Activated CD4-positive, alpha-beta T cell treated with anti-CD3 and anti-CD28 coated beads, Interleukin-2, amount 50 U/mL, for 1 hour (primary cell): ENCODE measurements around the gene TRIM24.
"Not testable (repeated sequence)": the region's sequence is repeated elsewhere in the genome, so short reads cannot be mapped to it uniquely, and the experiment has no call there.

Source experiments
- DNase-seq: peaks from one replicate; pipeline ENCODE4 v3.0.0-alpha.2; 2020

The TRIM24 gene

DNA sequence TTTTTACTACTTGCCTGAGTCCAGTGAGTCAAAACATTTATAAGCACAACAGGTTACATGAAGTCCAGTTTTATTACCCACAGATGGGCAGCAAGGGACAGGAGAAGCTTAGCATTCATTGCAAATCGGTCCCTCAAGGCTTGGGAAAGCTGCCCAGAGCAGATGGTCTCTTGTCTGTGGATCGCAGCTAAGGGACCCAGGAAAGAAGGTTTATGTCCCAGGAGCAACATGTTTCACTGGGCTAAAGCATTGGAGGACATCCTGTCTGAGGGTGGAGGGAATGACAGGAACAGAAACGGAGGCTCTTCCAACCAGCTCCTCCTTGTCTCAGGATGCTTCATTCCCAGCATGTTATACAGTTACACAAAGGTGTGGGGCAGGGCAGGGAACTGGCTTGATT is 39.3 kb downstream of the TRIM24 start:
- no peak for DNase-seq

DNA sequence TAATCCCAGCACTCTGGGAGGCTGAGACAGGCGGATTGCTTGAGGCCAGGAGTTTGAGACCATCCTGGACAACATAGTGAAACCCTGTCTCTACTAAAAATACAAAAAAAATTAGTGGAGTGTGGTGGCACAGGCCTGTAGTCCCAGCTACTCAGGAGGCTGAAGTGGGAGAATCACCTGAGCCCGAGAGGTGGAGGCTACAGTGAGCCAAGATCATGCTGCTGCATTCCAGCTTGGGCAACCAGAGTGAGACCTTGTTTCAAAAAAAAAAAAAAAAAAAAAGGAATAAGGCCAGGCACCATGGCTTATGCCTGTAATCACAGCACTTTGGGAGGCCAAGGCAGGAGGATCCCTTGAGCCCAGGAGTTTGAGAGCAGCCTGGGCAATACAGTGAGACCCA is 40.2 kb downstream of the TRIM24 start:
- not testable (repeated sequence) for DNase-seq

DNA sequence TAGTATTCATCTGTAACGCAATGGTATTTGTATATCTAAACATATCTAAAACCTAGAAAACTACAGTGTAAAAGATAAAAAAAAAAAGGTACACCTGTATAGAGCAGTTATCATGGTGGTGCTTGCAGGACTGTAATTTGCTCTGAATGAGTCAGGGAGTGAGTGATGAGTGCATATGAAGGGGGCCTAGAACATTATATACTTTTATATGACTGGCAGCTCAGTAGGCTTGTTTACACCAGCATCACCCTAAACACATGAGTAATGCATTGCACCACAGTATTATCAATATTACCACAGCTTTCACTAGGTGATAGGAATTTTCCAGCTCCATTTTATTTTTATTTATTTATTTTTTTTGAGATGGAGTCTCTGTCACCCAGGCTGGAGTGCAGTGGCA is 40.8 kb downstream of the TRIM24 start:
- no peak for DNase-seq

DNA sequence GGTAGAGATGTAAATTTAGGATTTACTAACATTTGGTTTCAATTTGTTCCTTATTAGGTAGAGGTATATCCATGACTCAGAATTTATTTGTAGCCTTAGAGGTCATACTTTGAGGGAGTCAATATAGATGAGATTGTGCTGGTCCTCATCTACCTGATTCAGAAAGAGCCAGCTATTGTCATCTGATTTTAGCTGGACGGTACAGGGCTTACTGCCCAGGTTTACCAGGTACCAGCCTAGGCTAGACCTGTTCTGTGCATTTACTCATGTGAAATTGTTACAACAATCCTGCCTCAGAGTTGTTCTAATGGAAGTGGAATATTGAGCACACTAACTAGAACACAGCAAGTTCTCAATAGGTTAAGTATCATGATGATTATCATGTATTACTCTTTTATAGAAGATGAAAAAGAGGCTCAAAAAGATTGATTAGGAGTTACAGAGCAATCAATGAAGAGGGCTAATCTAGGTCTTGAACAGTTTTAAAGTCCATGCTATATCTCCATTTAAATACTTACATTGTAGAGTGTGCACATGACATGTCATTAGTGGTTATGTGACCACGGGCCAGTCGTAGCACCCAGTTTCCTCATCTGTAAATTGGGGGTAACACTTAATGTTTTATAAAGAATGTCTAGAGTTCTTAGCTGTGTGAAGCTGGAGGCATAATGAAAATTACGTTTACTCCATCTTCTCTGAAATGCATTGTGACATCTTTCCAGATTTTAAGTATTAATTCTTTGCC is 42.1 kb downstream of the TRIM24 start:
- no peak for DNase-seq

DNA sequence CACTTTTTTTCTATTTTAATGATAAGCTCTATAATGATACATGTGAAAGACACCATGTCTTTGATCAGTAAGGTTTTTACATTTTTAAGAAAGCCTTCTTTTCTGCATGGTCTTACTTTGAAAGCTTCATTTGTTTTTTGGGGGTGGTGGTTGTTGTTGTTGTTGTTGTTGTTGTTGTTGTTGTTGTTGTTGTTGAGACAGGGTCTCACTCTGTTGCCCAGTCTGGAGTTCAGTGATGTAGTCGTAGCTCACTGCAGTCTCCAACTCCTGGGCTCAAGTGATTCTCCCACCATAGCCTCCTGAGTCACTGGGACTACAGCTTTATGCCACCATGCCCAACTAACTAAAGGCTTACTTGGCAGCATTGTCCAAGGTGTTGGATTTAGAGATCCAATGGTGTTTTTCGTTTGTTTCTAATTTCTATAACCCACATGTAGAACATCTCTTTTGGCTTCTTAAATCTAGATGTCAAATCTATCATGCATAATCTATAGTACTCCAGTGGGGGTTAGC is 45.4 kb downstream of the TRIM24 start:
- no peak for DNase-seq

DNA sequence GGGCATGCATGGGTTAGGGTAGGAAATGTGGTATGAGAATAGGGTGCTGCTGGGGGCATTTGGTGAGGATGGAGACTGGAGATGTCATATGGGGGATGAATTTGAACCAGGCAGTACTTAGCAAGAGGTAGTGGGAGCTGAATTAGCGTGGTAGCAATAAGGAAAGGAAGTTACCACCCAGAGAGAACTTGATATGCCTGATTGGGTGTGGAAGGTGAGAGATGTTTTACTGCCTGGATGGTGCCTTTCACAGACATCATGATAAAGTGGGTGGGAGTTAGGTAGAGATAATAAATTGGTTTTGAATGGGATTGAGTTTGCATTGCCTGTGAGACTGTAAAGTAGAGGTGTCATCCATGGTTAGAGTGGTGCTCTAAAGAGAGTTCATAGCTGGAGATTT is 46.7 kb downstream of the TRIM24 start:
- no peak for DNase-seq

DNA sequence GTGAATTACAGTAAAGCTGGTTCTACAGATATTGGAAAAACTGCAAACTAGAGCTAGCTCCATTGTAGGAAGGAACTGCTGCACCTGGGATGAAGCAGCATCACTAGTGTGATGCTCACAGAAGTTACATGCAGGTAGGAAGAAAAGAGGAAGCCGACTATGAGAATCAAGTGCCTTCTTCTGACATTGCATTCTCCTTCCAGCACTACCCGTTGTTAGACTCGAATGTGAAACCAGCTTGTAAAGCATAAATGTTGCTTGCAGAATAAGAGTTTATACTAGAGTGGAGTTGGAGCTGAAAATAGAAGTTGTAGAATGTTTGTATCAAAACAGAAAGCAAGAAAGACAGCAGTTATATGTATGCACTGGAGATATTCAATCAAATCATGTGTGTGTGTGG is 49.9 kb downstream of the TRIM24 start:
- no peak for DNase-seq

DNA sequence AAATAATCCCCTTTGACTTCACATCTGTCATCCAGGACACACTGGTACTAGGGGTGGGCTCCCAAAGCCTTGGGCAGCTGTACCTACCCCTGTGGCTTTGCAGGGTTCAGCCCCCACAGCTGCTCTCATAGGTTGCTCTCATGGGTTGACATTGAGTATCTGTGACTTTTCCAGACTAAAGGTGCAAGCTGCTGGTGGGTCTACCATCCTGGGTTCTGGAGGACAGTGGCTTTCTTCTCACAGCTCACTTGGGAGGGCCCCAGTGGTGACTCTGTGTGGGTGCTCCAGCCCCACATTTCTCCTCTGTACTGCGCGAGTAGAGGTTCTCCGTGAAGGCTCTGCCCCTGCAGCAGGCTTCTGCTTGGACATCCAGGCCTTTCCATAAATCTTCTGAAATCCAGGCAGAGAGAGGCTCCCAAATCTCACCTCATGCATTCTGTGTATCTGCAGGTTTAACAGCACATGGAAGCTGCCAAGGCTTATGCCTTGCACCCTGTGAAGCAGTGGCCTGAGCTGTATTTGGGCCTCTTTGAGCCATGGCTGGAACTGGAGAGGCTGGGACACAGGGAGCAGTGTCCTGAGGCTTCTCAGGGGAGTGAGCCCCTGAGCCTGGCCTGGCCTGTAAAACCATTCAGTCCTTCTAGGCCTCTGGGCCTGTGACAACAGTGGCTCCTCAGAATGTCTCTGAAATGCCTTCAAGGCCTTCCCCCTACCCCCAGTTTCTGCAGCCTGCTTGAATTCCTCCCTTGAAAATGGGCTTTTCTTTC is 52.2 kb downstream of the TRIM24 start:
- DNase-seq = no peak

DNA sequence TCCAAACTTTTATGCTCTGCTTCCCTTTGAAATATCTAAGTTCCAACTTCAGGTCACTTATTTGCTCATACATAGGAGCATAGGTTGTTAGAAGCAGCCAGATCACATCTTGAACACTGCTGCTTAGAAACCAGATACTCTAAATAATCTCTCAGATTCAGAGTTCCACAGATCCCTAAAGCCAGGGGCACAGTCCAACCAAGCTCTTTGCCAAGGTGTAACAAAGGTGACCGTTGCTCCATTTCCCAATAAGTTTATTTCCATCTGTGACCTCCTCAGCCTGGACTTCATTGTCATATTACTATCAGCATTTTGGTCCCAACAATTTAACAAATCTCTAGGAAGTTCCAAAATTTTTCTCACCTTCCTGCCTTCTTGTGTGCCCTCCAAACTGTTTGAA is 52.8 kb downstream of the TRIM24 start:
- no peak for DNase-seq

DNA sequence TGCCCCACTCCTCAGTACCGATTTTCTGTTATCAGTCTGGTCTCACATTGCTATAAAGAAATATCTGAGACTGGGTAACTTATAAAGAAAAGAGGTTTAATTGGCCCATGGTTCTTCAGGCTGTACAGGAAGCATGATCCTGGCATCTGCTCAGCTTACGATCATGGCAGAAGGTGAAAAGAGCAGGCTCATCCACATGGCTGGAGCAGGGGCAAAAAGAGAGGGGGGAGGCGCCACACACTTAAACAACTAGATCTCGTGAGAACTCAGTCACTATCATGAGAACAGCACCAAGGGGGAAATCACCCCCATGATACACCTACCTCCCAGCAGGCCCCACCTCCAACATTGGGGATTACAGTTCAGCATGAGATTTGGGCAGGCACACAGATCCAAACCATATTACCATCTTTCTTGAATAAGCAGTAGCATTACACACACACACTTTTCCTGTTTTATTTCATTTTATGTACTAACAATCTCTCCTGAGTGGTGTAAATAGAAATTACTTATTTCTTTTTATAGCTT is 53.3 kb downstream of the TRIM24 start:
- no peak for DNase-seq

DNA sequence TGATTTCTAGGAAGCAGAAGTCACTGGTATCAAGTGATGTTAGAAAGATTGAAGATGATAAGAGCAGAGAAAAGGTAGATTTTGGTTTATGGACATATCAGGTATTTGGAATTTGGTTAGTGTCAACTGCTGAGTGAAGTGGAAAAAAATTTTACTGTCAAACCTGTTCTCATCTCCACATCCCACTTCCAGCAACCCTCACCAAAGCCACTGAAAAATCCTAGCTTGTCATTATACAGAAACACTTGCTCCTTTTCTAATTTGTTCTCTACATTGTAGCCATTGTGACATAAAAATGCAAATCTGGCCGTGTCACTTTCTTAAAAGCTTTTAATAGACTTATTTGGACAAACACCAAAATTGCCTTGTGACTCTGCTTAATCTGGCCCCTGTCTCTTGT is 54.0 kb downstream of the TRIM24 start:
- no peak for DNase-seq

DNA sequence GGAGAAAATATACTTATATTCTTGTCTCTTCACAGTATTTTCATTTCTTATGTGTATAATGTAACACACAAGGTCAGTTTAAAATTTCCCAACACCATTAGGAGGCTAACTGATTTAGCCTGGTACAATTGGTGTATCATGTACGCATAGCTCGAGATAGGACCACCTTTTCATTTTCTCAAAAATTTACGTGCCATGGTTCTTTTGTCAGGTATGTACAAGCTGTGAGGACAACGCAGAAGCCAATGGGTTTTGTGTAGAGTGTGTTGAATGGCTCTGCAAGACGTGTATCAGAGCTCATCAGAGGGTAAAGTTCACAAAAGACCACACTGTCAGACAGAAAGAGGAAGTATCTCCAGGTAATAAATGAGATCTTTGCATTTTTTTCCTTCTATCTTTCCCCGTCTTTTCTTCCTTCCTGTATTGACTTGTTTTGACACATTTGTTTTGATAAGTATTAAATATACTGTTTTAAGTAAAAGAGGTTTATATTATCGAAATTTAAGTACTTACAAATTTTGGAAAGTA is 55.0 kb downstream of the TRIM24 start:
- no peak for DNase-seq

DNA sequence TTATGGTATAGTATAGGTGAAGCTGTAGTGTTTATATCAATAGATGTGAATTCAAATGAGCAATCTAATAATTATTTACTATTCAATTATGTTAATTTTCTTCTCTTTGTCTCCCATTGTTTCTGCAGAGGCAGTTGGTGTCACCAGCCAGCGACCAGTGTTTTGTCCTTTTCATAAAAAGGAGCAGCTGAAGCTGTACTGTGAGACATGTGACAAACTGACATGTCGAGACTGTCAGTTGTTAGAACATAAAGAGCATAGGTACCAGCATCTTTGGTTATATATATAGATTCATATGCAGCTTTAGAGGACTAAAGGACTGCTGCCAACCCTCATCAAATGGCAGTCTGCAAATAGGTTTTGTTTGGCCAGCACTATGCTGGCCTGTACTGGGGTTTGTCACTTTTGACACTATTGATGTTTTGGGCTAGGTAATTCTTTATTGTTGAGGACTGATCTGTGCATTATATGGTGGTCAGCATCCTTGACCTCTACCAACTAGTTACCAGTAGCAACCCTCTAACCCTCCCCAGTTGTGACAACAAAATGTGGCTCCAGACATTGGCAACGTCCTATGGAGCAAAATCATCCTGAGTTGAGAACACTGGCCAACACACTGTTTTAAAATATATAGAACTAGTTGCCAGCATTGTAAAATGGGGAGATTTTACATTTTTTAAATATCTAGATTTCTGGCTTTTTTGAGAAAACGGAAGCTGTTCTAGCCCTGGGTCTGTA is 59.2 kb downstream of the TRIM24 start:
- DNase-seq = no peak

DNA sequence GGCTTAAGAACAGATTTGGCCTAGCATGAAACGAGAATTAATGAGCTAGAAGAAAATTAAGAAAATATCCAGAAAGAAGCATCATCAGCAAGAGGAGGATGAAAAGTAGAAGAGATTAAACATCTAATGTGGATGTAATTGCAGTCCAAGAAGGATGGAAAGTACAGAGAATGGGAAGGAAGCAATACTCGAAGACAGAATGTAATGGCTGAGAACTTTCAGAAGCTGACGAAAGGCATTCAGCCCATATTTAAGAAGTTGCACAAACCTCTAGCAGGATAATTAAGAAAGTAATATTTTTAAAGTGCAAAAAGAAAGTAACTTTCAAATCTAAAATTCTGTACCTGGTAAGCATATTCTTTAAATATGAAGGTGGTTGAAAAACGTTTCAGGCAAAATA is 60.7 kb downstream of the TRIM24 start:
- DNase-seq = no peak

DNA sequence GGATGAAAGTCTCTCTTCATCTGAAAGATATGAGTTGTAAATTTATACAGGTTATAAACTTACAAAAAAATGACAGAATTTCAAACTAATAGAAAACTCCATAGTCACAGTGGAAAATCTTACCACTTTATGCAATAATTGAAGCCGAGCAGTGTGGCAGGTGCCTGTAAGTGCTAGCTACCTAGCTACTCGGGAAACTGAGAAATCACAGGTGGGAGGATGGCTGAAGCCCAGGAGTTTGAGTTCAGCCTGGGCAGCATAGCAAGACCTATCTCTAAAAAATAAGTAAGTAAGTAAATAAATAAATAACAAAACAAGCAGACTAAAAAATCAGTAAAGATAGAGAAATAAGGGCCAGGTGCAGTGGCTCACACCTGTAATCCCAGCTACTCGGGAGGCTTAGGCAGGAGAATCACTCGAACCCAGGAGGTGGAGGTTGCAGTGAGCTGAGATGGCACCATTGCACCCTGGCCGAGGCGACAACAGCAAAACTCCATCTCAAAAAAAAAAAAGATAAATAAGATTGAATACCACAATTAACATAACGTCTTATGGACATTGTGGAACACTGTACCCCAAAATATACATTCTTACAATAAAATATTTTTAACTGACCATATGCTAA is 61.9 kb downstream of the TRIM24 start:
- DNase-seq = no peak

DNA sequence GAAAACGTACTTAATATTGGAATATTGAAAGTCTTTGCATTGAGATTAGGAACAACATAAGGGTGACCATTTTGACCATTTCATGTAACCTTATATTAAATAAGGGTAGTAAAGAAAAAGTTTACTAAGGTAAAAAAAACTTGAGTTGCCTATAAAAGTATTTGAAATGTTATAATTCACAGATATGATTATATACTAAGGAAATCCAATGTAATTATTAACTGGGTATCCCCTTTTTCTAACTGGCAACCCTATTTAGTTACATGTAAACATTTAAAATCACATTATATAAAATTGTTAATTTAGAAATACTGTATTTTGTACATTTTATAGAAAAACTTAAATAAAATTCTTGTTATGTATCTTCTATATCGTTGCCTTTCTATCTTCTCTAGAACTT is 64.2 kb downstream of the TRIM24 start:
- no peak for DNase-seq

DNA sequence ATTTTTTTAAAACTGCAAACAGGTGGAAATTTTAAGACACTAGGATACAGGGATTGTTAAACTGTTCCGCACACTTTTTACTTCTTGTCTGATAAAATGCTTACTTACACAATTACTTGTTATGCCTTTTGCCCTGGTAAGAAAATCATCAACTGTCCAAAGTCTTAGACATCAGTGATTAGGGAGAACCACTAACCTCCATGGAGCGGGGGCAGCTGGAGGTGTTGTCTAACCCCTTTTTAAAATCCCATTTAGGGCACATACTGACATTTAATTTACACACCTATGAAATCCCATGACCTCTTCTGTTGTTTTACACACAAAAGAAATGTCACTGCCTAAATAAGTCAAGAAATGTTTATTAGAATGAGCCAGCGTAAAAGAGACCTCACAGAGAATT is 65.7 kb downstream of the TRIM24 start:
- DNase-seq = no peak

DNA sequence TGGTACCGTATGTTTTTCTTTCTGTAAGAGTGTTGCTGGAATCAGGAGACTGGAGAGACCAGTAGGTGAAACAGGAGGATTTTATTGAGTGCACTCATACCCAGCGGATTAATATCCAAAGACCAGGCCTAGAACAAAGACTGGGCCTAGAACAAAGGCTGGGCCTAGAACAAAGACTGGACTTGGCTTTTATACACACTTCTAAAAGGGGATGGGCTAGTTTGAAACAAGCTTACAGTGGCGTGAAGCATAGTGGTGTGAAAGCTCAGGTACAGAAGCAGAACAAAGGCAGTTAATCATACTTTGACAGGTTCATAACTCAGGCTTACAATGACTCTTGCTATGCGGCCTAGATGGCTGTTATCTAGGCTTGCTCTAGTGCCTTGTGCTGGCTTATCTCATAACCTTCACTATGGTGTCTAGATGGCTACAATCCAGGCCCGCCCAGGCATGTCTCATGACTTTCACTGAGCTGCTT is 67.7 kb downstream of the TRIM24 start:
- DNase-seq = no peak

DNA sequence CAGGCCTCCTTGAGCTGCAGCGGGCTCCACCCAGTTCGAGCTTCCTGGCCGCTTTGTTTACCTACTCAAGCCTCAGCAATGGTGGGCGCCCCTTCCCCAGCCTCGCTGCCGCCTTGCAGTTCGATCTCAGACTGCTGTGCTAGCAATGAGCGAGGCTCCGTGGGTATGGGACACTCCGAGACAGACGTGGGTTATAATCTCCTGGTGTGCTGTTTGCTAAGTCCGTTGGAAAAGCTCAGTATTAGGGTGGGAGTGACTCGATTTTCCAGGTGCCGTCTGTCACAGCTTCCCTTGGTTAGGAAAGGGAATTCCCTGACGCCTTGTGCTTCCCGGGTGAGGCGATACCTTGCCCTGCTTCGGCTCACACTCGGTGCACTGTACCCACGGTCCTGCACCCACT is 76.8 kb downstream of the TRIM24 start:
- DNase-seq = not testable (repeated sequence)

DNA sequence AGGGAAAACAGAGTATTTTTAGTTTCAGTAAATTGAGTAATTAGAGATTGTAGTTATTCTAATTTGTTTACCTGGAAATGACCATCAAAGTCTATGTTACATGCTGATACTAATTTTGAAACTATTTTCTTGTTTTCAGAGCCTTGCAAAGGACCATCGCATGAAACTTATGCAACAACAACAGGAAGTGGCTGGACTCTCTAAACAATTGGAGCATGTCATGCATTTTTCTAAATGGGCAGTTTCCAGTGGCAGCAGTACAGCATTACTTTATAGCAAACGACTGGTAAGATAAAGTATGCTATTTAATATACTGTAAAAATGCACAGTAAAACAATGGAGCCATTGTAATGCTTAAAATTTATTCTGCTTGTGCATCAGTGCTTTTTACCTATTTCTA is 78.5 kb downstream of the TRIM24 start:
- no peak for DNase-seq

DNA sequence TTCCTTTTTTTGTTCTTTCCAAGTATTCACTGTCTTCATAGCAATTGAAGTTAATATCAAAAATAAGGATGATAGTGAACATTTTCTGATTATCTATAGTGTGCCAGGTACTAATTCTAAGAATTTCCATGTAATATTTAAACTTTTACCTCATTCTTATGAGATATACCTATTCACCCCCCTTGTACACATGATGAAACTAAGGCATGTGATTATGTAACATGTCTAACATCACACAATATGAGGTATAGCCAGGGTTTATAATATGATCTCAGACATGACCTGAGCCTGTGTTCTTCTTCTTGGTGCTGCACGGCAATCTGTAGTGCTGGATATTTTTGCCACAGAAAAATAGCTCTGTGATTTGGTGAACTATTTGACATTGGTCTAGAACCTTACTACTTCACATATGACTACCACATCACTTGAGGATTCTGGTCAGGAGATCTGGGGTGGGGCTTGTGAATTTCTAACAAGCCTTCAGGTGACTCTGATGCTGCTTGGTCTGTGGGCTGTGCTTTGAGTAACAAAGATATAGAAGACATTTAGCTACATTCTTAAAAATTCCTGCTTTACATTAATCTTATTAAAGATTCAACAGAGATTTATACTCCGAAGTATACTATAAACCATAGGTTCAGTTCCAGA is 79.1 kb downstream of the TRIM24 start:
- DNase-seq = no peak

DNA sequence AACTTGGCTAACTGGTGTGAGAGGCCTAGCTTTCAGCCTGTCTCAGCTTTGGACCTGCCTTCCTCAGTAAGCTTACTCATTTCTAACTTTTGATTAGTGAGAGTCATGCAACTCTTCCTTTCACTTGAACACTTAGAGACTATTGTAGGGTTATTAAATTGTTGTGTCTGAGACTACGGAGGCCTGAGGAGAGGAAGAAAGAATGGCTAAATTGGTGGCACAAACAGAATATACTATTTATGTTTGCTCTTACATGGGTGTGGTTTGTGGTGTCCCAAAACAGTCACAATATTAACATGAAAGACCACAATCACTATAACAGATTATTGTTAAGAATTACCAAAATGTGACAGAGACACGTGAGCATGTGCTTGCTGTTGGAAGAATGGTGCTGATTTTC is 82.1 kb downstream of the TRIM24 start:
- DNase-seq = no peak
